Measurements from ENCODE around the gene SLC35D3.

- TF ChIP-seq POLR2A (IDR thresholded peaks at IDR 0.05) (no peak), CTCF (IDR thresholded peaks at IDR 0.05) (no peak)
Measured at GRCh38 chr6:136920216-136920615, 1.9 kb upstream of the SLC35D3 start.

All from esophagus squamous epithelium (tissue), 4 donors.